ENCODE data around the gene ADAMTS12.
"Not testable (repeated sequence)": the region's sequence is repeated elsewhere in the genome, so short reads cannot be mapped to it uniquely, and the experiment has no call there.

The ADAMTS12 gene, protein sequence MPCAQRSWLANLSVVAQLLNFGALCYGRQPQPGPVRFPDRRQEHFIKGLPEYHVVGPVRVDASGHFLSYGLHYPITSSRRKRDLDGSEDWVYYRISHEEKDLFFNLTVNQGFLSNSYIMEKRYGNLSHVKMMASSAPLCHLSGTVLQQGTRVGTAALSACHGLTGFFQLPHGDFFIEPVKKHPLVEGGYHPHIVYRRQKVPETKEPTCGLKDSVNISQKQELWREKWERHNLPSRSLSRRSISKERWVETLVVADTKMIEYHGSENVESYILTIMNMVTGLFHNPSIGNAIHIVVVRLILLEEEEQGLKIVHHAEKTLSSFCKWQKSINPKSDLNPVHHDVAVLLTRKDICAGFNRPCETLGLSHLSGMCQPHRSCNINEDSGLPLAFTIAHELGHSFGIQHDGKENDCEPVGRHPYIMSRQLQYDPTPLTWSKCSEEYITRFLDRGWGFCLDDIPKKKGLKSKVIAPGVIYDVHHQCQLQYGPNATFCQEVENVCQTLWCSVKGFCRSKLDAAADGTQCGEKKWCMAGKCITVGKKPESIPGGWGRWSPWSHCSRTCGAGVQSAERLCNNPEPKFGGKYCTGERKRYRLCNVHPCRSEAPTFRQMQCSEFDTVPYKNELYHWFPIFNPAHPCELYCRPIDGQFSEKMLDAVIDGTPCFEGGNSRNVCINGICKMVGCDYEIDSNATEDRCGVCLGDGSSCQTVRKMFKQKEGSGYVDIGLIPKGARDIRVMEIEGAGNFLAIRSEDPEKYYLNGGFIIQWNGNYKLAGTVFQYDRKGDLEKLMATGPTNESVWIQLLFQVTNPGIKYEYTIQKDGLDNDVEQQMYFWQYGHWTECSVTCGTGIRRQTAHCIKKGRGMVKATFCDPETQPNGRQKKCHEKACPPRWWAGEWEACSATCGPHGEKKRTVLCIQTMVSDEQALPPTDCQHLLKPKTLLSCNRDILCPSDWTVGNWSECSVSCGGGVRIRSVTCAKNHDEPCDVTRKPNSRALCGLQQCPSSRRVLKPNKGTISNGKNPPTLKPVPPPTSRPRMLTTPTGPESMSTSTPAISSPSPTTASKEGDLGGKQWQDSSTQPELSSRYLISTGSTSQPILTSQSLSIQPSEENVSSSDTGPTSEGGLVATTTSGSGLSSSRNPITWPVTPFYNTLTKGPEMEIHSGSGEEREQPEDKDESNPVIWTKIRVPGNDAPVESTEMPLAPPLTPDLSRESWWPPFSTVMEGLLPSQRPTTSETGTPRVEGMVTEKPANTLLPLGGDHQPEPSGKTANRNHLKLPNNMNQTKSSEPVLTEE (N-terminal part only)

GRCh38 chr5:33891788-33892619 lies at the start of gene ADAMTS12:
TSS of gene ADAMTS12 (minus strand) at chr5:33891990. CDS start at chr5:33891856, 134 bp downstream.
- no peak for DNase-seq

GRCh38 chr5:33941090-33941489 lies 49.3 kb upstream of the ADAMTS12 start:
- no peak for DNase-seq

DNA sequence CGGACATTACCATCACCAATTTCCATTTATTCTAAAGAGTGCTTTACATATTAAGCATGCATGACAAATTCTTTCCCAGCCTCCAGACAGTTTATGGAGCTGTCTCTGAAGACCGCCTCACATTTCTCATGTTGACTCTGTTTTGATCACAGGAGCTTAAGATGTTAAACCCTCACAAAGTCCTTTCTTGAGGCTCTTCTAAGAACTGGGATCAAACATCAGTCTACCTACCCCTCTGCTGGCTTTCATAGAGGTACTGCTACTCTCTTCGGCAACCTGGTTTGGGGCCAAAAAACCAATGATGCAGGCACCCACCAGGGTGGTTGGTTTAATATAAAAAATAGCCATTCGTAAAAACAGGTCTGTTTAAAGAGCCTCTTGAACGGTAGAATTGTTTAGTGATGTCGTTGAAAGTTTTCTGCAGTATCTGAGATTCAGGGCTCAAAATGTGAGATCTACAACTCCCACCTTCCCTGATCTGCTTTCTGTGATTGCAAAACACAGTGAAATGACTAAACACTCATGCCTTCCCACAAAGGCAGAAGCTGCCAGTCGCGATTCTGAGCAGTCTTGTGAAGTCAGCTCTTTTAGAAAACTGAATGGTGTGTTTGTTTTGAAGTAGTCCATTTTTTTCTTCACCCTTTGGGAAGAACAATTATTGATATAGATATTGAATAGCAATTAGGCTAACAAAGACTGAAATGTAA lies 47.9 kb upstream of the ADAMTS12 start:
- DNase-seq: no peak

- no peak for DNase-seq
These were observed 47.1 kb upstream of the ADAMTS12 start for GRCh38 chr5:33938881-33939280.

DNA sequence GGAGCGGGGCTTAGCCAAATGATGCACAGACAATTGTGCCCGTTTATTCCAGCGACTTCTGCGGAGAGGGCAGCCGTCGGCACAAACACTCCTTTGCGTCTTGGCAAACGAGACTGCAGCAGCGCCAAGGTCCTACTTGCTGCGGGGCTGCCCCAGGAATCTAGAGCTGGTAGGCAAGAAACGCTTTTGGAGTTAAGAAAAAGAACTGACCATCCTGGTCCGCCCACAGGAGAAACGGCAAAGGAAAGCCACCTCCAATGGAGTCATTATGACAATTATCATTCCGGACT lies 46.7 kb upstream of the ADAMTS12 start:
- no peak for DNase-seq

- DNase-seq: no peak
These were observed 46.1 kb upstream of the ADAMTS12 start for GRCh38 chr5:33937707-33938506.

- no peak for DNase-seq
These were observed 45.4 kb upstream of the ADAMTS12 start for GRCh38 chr5:33937017-33937706.

GRCh38 chr5:33936381-33937016 lies 44.7 kb upstream of the ADAMTS12 start, which contains the start of gene RXFP3:
TSS of gene RXFP3 (plus strand) at chr5:33936386. CDS start at chr5:33936741, 355 bp downstream.
- DNase-seq: no peak

DNA sequence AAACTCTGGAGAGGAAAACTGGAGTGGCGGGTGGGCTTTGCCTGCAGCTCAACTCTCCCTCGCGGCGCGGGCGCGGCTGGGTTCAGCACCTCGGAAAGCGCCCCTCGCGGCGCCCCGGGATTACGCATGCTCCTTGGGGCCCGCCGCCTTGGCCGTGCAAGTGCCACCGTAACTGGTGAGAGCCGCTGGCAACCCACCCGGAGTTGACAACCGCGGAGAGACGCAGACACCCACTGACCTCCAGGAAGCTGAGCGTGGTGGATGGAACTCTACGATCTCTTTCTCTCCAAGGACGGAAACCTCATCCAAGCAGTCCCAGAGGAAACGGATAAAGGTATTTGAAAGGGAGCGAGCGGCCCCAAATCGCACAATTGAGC lies 44.2 kb upstream of the ADAMTS12 start:
- peak; percentile 13 for DNase-seq

GRCh38 chr5:33934176-33934575 lies 42.4 kb upstream of the ADAMTS12 start:
- DNase-seq: no peak

- DNase-seq: no peak
These were observed 42.0 kb upstream of the ADAMTS12 start for GRCh38 chr5:33933723-33934169.

GRCh38 chr5:33931136-33931535 lies 39.3 kb upstream of the ADAMTS12 start:
- DNase-seq: no peak

GRCh38 chr5:33929925-33930690 lies 38.3 kb upstream of the ADAMTS12 start:
- no peak for DNase-seq

- DNase-seq: no peak
These were observed 36.5 kb upstream of the ADAMTS12 start for GRCh38 chr5:33928283-33928682.

DNA sequence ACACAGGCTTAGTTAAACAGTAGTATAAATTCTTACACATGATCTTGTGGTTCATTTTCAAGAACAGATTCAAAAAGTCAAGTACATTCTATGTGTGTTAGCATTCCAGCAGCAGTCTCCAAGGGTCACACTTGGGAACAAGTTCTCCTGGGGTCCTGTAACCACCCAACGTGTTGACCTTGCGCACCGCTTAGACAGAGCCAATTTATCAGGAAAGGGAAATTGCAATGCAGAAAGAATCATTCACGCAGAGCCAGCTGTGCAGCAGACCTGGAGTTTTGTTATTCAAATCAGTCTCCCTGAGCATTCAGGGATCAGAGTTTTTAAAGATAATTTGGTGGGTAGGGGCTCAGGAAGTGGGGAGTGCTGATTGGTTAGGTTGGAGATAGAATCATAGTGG lies 35.9 kb upstream of the ADAMTS12 start:
- DNase-seq: no peak

DNA sequence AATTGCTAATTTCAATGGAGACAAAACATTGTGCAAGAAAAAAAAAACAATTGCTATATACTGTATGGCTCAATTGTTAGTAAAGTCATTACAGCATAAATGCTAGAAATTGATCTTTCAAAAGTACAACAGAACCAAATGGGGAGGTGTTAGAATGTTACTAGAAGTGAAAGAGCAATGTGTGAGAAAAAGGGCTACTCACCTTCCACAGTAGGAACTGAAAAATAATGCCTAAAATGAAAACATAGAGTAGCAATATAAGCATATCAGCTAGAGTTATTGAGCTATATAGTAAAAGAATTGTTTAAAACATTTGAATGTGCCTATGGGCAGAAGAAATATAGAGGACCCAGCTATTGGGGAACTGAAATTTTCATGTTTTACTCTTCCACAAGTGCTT lies 33.5 kb upstream of the ADAMTS12 start:
- no peak for DNase-seq

DNA sequence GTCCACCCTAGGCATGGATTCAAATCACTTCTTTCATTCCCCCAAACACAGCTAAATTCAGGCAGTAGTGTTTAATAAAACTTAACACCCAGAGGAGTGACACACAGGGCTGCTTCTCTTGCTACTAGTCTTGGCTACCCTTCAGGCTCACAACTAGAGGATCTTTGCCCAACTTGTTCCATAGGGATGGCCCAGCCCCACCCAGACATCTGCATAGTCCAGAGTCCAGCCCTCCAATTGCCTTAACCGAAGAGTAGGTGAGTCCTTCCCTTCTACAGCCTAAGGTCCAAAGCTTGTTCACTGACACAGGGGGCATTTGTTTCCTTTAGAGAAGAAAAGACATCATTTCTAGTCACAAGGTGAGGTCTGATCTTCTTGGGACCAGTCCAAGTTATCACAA lies 29.2 kb upstream of the ADAMTS12 start:
- no peak for DNase-seq

- DNase-seq: not testable (repeated sequence)
These were observed 23.1 kb upstream of the ADAMTS12 start for GRCh38 chr5:33914844-33915243.

DNA sequence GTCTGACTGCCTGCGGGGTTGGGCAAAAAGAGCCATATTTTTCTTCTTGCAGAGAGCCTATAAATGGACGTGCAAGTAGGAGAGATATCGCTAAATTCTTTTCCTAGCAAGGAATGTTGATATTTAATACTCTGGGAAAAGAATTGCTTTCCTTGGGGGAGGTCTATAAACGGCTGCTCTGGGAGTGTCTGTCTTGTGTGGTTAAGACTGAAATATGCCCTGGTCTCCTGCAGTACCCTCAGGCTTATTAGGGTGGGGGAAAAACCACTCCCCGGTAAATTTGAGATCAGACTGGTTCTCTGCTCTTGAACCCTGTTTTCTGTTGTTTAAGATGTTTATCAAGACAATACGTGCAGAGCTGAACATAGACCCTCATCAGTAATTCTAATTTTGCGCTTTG lies 14.5 kb upstream of the ADAMTS12 start:
- DNase-seq: not testable (repeated sequence)
